SK-N-SH treated with all-trans-retinoic acid at 6 μM for 48 hours (cell line): ENCODE measurements around the gene SEC11A.
"Not testable (repeated sequence)": the region's sequence is repeated elsewhere in the genome, so short reads cannot be mapped to it uniquely, and the experiment has no call there.

Experiments
- ATAC-seq: fragments of 200-7000 bp; cut with Tn5 transposase; 3 replicates; pipeline ENCODE4 v1.9.1; 2020; ENCODE audit warnings: mild to moderate bottlenecking, moderate library complexity
- ARNTL ChIP-seq: fragments of 450-650 bp; formaldehyde crosslinking; IDR thresholded peaks from 2 replicates; pipeline ENCODE4 v1.5.0; 2020; ENCODE audit warnings: low read depth, mild to moderate bottlenecking, moderate library complexity, borderline replicate concordance
- BACH2 ChIP-seq: fragments of 250-450 bp; sonication (Bioruptor Pico); IDR thresholded peaks from 2 replicates; pipeline ENCODE4 v1.9.0; 2021; ENCODE audit warnings: mild to moderate bottlenecking, borderline replicate concordance
- CREB5 ChIP-seq: fragments of 250-450 bp; sonication (Bioruptor Pico); IDR thresholded peaks from 2 replicates; pipeline ENCODE4 v1.5.1; 2020; ENCODE audit warnings: low read depth, mild to moderate bottlenecking, moderate library complexity
- CSDC2 ChIP-seq: fragments of 250-450 bp; sonication (Bioruptor Pico); IDR thresholded peaks from 2 replicates; pipeline ENCODE4 v1.5.0; 2020; ENCODE audit warnings: mild to moderate bottlenecking, moderate library complexity
- CSRNP3 ChIP-seq: fragments of 250-450 bp; sonication (Bioruptor Pico); IDR thresholded peaks from 2 replicates; pipeline ENCODE4 v1.5.1; 2021; ENCODE audit warnings: mild to moderate bottlenecking, moderate library complexity
- ESRRG ChIP-seq: fragments of 250-450 bp; sonication (Bioruptor Pico); IDR thresholded peaks from 2 replicates; pipeline ENCODE4 v1.6.1; 2021; ENCODE audit warnings: mild to moderate bottlenecking
- ISL1 ChIP-seq: fragments of 250-450 bp; sonication (Bioruptor Pico); IDR thresholded peaks from 2 replicates; pipeline ENCODE4 v2.1.2; 2022; ENCODE audit warnings: mild to moderate bottlenecking, moderate library complexity
- OSR1 ChIP-seq: fragments of 250-450 bp; sonication (Bioruptor Pico); IDR thresholded peaks from 2 replicates; pipeline ENCODE4 v1.8.0; 2022; ENCODE audit warnings: moderate library complexity, mild to moderate bottlenecking, inconsistent platforms
- PATZ1 ChIP-seq: fragments of 250-450 bp; sonication (Bioruptor Pico); IDR thresholded peaks from 2 replicates; pipeline ENCODE4 v1.8.0; 2020; ENCODE audit warnings: mild to moderate bottlenecking, moderate library complexity, borderline replicate concordance
- POU6F1 ChIP-seq: fragments of 250-450 bp; sonication (Bioruptor Pico); IDR thresholded peaks from 2 replicates; pipeline ENCODE4 v1.8.0; 2021; ENCODE audit warnings: low read depth, mild to moderate bottlenecking, moderate library complexity, borderline replicate concordance
- PPARA ChIP-seq: fragments of 250-450 bp; sonication (Bioruptor Pico); IDR thresholded peaks from 2 replicates; pipeline ENCODE4 v1.5.0; 2020; ENCODE audit warnings: mild to moderate bottlenecking, borderline replicate concordance
- SNAI2 ChIP-seq: fragments of 250-450 bp; sonication (Bioruptor Pico); IDR thresholded peaks from 2 replicates; pipeline ENCODE4 v1.5.0; 2020; ENCODE audit warnings: mild to moderate bottlenecking, moderate library complexity
- TCF4 ChIP-seq: fragments of 250-450 bp; sonication (Bioruptor Pico); IDR thresholded peaks from 2 replicates; pipeline ENCODE4 v1.8.0; 2021; ENCODE audit warnings: mild to moderate bottlenecking, moderate library complexity, borderline replicate concordance
- TOX ChIP-seq: fragments of 250-450 bp; sonication (Bioruptor Pico); IDR thresholded peaks from 2 replicates; pipeline ENCODE4 v1.8.0; 2021; ENCODE audit warnings: mild to moderate bottlenecking, moderate library complexity, borderline replicate concordance
- ZC3H10 ChIP-seq: fragments of 250-450 bp; sonication (Bioruptor Pico); IDR thresholded peaks from 2 replicates; pipeline ENCODE4 v1.5.1; 2021; ENCODE audit warnings: mild to moderate bottlenecking, moderate library complexity
- ZFP30 ChIP-seq: fragments of 450-650 bp; formaldehyde crosslinking; IDR thresholded peaks from 2 replicates; pipeline ENCODE4 v1.5.0; 2022; ENCODE audit warnings: mild to moderate bottlenecking, moderate library complexity
- ZNF565 ChIP-seq: fragments of 450-650 bp; formaldehyde crosslinking; conservative IDR thresholded peaks from 2 replicates; pipeline ENCODE4 v1.5.0; 2020; ENCODE audit warnings: low read depth, mild to moderate bottlenecking, moderate library complexity
- ZNF70 ChIP-seq: fragments of 450-650 bp; formaldehyde crosslinking; IDR thresholded peaks from 2 replicates; pipeline ENCODE4 v1.5.0; 2020; ENCODE audit warnings: mild to moderate bottlenecking, moderate library complexity
- ZNF8 ChIP-seq: fragments of 450-650 bp; formaldehyde crosslinking; IDR thresholded peaks from 2 replicates; pipeline ENCODE4 v1.5.0; 2020; ENCODE audit warnings: mild to moderate bottlenecking, moderate library complexity

SEC11A gene

GRCh38 chr15:84736375-84736774 lies 20.4 kb upstream of the SEC11A start:
- TF ChIP-seq CSDC2 (CRISPR knock-in tag) (no peak), ZNF565 (no peak), ZFP30 (CRISPR knock-in tag) (no peak), CREB5 (CRISPR knock-in tag) (no peak), BACH2 (CRISPR knock-in tag) (no peak), OSR1 (no peak), POU6F1 (no peak), SNAI2 (CRISPR knock-in tag) (no peak), TCF4 (no peak), ISL1 (no peak), ESRRG (CRISPR knock-in tag) (no peak), CSRNP3 (CRISPR knock-in tag) (no peak), PPARA (CRISPR knock-in tag) (no peak), ZC3H10 (no peak), TOX (CRISPR knock-in tag) (no peak), ARNTL (CRISPR knock-in tag) (no peak), PATZ1 (CRISPR knock-in tag) (no peak)
- ATAC-seq, result no peak

GRCh38 chr15:84735480-84736061 lies 19.6 kb upstream of the SEC11A start:
- not testable (repeated sequence) for ATAC-seq

GRCh38 chr15:84734794-84735479 lies 19.0 kb upstream of the SEC11A start:
- no peak for ATAC-seq
- no peak for TF ChIP-seq CSDC2 (CRISPR knock-in tag)
- TF ChIP-seq PPARA (CRISPR knock-in tag), result no peak
- TF ChIP-seq ISL1, result no peak
- TF ChIP-seq TOX (CRISPR knock-in tag), result no peak

- ATAC-seq, result no peak
- TF ChIP-seq ESRRG (CRISPR knock-in tag), result no peak
- no peak for TF ChIP-seq ZNF8 (CRISPR knock-in tag)
- no peak for TF ChIP-seq ZNF70 (CRISPR knock-in tag)
Measured at GRCh38 chr15:84731774-84732173, 15.8 kb upstream of the SEC11A start.

GRCh38 chr15:84727429-84727828 lies 11.5 kb upstream of the SEC11A start:
- TF ChIP-seq ZNF8 (CRISPR knock-in tag) (no peak), ARNTL (CRISPR knock-in tag) (no peak), BACH2 (CRISPR knock-in tag) (no peak), TCF4 (no peak), PATZ1 (CRISPR knock-in tag) (no peak), ESRRG (CRISPR knock-in tag) (no peak)

More at GRCh38 chr15:84727429-84727828, 11.5 kb upstream of the SEC11A start:
- ATAC-seq, result peak; percentile 66
